GM21526 (cell line): Measurements from ENCODE around the gene MT1E.

Source experiments
- ATAC-seq: cut with Tn5 transposase; IDR thresholded peaks from one replicate; pipeline ENCODE4 v1.9.1; 2021; ENCODE audit warnings: moderate library complexity; ENCODE audit not compliant: unreplicated experiment, low FRiP score

MT1E gene

DNA sequence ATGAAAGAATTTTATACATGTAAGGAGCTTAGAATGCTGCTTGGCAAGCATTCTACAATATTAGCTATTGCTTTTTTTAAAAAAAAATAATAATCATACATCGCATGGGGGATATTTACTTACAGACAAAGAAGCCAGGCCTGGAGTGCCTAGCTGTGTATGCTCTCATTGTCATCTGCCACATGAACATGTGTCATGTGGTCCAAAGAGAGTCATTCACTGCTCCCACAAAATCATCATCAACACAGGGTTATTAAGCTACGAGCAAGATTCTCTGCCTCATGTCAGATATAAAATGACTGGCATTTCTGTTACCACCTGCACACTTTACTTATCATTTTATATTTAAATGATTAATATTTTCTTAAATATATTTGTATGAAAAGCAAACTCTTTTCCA is 1.9 kb upstream of the MT1E start:
- no peak for ATAC-seq

DNA sequence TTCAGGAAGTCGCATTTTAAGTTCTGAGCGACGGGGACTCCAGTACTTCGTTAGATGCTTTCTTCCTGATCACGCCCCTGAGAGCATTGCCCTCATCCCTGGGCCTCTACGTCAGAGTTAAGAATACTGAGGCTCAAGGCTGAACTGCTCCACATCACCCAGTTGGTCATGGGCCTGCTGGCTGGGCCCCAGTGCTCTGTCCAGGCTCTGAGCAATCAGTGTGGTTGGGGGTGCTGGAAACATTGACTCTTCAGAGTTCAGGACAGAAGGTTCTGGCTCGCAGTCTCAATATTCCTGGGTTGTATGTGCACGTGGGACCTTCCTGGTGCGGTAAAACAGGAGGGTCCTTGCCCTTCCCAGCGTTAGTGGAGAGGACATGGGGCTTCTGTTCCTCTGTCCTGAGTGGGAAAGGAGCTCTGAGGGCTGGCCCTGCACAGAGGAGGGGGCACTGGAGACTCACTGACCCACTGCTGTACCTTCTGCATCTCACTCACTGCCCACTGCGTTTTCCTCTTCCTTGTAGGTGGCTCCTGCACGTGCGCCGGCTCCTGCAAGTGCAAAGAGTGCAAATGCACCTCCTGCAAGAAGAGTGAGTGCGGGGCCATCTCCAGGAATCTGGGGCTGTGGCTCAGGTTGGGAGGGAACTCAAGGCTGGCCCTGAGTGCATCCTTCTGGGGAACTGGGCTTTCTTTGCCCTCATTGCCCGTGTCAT is 518 bp downstream of the MT1E start:
- no peak for ATAC-seq

DNA sequence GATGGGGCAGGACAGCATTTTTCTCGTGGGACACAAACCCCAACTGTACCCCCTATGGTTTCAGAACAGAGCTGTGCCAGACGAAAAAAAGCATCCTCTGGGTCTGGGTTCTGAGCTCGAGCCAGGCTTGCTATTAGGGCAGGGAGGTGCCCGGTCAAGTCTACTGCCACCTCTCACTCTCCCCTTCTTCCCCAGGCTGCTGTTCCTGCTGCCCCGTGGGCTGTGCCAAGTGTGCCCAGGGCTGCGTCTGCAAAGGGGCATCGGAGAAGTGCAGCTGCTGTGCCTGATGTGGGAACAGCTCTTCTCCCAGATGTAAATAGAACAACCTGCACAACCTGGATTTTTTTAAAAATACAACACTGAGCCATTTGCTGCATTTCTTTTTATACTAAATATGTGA is 1.1 kb downstream of the MT1E start:
- ATAC-seq: no peak

DNA sequence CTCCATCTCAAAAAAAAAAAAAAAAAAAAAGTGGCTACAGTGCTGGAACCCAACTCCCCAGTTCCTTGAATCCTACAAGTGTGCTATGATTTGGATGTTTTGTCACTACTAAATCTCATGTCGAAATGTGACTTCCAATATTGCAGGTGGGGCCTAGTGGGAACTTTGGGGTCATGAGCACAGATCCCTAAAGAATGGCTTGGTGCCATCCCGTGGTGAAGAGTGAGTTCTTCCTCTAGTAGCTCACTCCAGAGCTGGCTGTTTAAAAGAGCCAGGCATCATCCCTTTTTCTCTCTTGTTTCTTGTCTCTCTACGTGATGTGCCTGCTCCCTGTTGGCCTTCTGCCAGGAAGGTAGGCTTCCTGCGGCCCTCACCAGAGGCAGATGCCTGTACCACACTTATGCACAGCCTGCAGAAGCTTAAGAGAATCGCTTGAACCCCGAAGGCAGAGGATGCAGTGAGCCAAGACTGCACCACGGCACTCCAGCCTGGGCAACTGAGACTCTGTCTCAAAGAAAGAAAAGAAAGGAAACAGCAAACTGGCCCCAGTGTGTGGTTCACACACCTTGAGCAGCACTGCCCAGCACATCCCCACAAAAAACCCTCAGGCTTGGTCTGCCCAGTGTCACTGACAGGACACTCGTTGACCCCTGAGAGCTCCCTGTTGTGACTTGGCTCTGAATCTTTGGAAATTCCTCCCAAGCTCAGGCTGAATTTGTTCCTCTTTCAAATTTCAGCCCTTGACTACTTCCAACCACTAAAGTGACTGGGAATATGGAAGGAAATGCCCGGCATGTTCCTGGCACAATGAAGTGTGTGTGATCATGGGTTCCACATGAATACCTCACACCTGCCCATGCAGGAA is 3.1 kb downstream of the MT1E start:
- ATAC-seq: no peak

DNA sequence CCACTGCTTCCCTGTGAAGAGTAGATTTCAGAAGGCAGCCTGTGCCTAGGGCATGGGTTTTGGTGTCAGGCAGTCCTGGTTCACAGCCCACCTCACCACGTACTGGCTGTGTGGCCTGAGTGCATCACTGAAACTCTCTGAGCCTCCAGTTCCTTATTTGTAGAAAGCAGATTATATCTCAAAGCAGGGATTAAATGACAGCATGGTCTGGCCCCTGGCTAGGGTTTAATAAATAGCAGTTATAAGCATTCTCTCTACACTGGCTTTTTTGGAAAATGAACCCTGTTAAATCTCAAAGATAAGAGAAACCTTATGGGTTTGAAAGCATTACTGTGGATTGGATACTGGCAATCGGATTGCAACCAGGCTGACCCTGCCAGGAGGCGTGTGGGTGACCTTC is 4.0 kb downstream of the MT1E start:
- ATAC-seq: no peak

DNA sequence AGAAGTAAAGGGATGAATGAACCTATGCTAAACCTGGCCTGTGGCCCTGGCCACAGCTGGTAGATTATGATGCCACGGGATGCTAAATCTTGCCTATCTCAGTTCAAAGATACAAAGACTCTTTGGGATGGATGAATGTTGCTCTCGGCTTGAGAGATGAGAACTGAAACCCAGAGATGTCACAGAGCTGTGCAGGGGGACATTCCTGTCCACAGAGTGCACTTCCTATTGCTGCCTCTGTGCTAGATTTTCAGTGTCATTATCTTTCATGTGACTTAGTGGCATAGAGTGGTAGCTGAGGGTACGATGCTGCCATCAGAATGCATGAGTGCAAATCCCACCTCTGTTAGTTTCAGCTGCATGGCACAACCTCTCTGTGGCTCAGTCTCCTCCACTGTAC is 4.6 kb downstream of the MT1E start:
- peak; percentile 66 for ATAC-seq

DNA sequence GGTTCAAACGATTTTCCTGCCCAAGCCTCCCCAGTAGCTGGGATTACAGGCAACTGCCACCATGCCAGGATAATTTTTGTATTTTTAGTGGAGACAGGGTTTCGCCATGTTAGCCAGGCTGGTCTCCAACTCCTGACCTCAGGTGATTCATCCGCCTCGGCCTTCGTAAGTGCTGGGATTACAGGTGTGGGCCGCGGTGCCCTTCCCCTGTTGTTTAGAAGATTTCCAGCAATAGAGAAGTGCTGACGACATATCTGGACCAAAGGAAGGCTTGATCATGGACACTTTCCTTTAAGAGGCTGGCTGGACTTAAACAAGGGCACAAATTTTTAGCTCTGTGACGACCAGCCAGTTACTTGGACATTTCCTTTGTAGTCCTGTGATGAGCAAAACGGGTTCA is 5.6 kb downstream of the MT1E start:
- no peak for ATAC-seq

DNA sequence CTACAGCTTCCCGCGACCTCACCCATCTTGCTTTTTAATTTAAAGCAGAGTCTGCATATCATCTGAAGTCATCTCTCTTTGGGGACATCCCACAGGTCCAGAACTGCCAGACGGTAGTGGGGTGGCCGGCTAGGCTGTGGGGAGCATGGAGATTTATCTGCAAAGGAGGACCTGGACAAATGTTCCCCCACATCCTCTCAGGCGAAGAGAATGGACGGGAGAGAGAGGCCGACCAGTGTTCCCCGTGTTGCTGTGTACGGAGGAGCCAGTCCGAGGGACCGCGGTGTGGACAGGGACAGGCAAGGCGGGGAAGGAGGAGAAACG is 6.2 kb downstream of the MT1E start:
- ATAC-seq: no peak

DNA sequence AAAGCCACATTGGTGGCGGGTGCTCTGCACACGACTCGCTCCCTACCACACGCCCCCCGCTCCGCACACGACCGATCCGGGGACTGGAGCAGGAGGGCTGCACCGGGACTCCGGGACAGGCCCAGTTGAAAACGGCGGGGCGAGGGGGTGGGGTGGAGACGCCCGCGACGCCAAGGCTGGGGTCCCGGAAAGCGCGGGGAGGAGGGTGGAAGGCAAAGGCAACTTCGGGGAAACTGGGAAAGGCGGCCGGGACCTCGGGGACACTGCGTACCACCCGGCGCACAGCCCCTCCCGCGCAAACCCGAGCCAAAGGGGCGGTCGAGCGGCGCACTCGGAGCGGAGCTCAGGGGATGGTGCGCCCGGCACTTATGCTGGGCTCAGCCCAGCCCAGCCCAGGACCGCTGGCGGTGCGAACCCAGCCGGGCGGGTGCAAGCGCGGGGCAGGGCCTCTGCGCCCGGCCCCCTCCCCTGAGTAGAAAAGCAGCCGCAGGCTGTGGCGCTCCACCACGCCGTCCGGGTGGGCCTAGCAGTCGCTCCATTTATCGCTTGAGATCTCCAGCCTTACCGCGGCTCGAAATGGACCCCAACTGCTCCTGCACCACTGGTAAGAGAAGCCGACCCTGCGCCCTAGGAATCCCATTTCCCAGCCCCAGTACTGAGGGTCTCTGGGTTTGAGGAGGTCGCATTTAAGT is 6.7 kb downstream of the MT1E start, which contains the start of gene MT1M:
Gene MT1M (plus strand): TSS at position 504 of the 692 bp plus-strand sequence. CDS start 73 bp downstream, at position 577.
- ATAC-seq: no peak

DNA sequence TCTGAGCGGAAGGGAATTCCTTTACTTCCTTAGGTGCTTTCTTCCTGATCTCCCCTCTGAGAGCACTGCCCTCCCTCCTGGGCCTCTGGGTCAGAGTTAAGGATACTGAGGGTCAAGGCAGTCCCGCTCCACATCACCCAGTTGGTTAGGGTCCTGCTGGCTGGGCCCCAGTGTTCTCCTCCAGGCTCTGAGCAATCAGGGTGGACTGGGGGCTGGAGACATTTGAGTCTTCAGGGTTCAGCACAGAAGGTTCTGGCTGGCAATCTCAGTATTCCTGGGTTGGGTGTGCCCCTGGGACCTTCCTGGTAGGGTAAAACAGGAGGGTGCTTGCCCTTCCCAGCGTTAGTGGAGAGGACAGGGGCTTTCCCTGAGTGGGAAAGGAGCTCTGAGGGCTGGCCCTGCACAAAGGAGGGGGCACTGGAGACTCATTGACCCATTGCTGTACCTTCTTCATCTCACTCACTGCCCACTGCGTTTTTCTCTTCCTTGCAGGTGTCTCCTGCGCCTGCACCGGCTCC is 7.3 kb downstream of the MT1E start:
- no peak for ATAC-seq

DNA sequence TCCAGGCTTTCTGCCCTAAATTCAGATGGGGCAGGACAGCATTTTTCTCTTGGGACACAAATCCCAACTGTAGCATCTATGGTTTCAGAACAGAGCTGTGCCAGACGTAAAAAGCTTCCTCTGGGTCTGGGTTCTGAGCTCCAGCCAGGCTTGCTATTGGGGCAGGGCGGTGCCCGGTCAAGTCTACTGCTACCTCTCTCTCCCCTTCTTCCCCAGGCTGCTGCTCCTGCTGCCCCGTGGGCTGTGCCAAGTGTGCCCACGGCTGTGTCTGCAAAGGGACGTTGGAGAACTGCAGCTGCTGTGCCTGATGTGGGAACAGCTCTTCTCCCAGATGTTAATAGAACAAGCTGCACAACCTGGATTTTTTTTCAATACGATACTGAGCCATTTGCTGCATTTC is 8.0 kb downstream of the MT1E start:
- ATAC-seq: no peak

DNA sequence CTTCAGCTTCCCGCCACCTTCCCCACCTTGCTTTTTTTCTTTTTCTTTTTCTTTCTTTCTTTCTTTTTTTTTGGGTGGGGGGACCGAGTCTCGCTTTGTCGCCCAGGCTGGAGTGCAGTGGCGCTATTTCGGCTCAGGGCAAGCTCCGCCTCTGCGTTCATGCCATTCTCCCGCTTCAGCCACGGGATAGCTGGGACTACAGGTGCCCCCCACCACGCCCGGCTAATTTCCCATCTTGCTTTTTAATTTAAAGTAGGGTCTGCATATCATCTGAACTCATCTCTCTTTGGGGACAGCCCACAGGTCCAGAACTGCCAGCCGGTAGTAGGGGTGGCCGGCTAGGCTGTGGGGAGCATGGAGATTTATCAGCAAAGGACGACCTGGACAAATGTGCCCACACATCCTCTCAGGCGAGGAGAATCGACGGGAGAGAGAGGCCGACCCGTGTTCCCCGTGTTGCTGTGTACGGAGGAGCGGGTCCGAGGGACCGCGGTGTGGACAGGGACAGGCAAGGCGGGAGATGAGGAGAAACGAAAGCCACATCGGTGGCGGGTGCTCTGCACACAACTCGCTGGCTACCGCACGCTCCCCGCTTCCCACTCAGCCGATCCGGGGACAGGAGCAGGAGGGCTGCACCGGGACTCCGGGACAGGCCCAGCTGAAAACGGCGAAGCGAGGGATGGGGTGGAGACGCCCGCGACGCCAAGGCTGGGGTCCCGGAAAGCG is 9.3 kb downstream of the MT1E start:
- no peak for ATAC-seq

DNA sequence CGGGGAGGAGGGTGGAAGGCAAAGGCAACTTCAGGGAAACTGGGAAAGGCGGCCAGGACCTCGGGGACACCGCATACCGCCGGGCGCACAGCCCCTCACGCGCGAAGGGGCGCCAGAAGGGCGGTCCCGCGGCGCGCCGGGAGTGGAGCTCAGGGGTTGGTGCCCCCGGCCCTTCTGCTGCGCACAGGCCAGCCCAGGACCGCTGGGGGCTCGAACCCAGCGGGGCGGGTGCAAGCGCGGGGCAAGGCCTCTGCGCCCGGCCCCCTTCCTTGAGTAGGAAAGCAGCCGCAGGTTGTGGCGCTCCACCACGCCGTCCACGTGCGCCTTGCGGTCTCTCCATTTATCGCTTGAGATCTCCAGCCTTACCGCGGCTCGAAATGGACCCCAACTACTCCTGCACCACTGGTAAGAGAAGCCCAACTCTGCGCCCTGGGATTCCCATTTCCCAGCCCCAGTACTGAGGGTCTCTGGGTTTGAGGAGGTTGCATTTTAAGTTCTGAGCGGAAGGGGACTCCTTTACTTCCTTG is 9.9 kb downstream of the MT1E start:
- no peak for ATAC-seq

DNA sequence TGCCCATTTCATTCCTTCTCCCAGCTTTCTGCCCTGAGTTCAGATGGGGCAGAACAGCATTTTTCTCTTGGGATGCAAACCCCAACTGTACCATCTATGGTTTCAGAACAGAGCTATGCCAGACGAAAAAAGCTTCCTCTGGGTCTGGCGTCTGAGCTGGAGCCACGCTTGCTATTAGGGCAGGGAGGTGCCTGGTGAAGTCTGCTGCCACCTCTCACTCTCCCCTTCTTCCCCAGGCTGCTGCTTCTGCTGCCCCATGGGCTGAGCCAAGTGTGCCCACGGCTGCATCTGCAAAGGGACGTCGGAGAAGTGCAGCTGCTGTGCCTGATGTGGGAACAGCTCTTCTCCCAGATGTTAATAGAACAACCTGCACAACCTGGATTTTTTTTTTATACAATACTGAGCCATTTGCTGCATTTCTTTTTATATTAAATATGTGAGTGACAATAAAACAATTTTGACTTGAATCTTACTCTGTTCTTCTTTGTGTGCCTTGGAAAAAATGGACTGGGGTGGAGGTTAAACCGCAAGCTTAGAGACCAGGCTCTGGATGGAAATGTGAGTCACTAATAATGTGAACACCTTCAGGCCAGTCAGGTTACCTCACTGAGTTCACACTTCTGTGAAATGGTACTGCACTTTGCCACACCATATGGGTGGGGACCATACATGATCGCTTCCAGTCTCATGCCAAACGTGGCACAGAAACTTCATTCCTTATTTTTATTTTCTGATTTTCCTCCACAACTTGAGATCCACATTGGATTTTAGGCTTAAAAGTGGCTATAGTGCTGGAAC is 11.2 kb downstream of the MT1E start:
- no peak for ATAC-seq

DNA sequence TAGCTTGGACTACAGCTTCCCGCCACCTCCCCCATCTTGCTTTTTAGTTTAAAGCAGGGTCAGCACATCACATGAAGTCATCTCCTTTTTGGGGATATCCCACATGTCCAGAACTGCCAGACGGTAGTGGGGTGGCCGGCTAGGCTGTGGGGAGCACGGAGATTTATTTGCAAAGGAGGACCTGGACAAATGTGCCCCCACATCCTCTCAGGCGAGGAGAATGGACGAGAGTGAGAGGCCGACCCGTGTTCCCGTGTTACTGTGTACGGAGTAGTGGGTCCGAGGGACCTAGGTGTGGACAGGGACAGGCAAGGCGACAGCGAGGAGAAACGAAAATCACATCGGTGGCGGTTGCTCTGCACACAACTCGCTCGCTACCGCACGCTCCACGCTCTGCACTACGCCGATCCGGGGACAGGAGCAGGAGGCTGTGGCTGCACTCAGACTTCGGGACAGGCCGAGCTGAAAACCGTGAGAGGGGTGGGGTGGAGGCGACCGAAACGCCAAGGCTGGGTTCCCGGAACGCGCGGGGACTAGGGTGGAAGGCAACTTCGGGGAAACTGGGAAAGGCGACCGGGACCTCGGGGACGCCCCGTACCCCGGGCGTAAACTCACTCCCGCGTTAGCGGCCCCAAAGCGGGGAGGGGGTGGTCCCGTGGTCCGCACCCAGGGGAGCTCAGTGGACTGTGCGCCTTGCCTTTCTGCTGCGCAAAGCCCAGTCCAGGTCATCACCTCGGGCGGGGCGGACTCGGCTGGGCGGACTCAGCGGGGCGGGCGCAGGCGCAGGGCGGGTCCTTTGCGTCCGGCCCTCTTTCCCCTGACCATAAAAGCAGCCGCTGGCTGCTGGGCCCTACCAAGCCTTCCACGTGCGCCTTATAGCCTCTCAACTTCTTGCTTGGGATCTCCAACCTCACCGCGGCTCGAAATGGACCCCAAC is 12.5 kb downstream of the MT1E start, which contains the start of gene MT1A:
Gene MT1A (plus strand): TSS at position 853 of the 937 bp plus-strand sequence. CDS start 73 bp downstream, at position 926.
- no peak for ATAC-seq

DNA sequence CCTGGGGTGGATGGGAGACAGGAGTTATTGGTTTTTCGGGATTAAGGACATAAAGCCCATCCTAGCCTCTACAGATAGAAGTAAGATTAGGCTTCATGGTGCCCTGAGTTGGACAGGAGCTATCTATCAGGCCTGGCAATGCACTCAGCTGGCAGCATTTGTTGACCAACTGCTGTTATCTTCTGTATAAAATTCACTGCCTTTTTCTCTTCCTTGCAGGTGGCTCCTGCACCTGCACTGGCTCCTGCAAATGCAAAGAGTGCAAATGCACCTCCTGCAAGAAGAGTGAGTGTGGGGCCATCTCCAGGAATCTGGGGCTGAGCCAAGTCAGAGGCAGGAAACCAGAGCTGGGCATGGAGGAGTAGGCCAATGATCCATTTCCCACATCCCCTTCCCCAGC is 13.5 kb downstream of the MT1E start:
- ATAC-seq: no peak

DNA sequence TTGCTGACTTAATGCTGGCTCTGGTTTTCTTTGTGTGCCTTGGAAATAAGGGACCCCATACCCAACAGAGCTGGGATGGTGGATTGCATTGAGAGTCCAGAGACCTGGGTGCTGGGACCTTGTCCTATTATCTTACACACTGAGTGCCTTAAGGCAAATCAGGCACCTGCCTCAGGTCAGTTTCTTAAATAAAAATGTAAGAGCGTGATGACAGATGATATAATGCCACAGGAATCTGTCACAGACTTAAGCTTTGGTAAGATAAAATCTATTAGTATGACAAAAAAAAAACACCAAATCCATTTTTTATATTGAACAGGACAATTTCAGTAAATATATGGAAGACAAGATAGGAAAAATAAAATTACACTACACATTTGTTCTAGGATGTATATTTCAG is 14.5 kb downstream of the MT1E start:
- no peak for ATAC-seq

DNA sequence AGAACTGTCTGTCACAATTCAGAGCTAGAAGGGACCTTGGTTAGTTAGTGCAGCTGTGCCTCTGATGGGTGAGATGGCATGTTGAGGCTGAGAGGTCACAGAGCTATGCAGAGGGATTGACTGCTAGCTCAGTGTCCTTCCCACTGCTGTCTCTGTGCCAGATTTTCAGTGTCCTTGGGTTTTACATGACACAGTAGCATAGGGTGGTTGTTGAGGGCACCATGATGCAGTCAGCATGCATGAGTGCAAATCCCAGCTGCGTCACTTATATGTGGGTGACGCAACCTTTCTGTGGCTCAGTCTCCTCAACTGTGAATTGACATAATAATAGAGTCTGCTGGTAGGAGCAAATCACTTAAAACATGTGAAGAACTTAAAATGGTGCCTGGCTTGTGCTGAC is 15.6 kb downstream of the MT1E start:
- ATAC-seq: no peak
